GM18873 (cell line): ENCODE measurements around the gene SH2D3C.
A peak's percentile ranks its signal among the peaks of the same experiment; 100 is the strongest.
"Not testable (repeated sequence)": the region's sequence is repeated elsewhere in the genome, so short reads cannot be mapped to it uniquely, and the experiment has no call there.

ENCODE experiments used
- ATAC-seq: cut with Tn5 transposase; IDR thresholded peaks from one replicate; pipeline ENCODE4 v1.9.1; 2021; ENCODE audit warnings: mild to moderate bottlenecking, moderate library complexity, moderate number of reproducible peaks; ENCODE audit not compliant: unreplicated experiment, low FRiP score

SH2D3C gene

DNA sequence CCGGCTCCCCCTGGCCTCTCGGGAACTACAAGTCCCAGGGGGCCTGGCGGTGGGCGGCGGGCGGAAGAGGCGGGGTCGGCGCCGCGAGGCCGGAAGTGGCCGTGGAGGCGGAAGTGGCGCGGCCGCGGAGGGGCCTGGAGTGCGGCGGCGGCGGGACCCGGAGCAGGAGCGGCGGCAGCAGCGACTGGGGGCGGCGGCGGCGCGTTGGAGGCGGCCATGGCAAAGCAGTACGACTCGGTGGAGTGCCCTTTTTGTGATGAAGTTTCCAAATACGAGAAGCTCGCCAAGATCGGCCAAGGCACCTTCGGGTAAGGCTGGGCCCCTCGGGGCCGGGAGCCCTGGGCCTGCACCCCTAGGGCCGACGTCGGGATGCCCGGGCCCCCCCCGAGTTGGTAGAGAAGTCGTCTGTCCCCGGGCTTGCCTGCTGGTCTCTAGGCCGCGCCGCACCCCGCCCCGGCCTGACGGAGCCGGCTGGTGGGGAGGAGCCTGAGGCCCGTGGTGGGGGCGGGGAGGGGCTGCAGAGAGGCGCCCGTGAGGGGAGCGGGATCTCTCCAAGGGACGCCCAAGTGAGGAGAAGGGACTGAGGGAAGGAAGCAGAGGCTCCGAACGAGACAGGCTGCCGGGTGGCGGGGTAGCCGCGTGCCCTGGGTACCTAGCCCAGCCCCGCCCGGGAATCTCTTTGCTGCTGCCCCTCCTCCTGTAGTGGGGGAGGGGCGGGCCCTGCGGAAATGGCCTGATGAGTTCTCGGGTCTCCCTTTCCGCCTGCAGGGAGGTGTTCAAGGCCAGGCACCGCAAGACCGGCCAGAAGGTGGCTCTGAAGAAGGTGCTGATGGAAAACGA, 7.7 kb upstream of the SH2D3C start, which contains the start of gene CDK9:
TSS of gene CDK9 (plus strand) at position 102 of the 840 bp plus-strand sequence. CDS start at position 217, 115 bp downstream.
- ATAC-seq: peak; percentile 37

- ATAC-seq: peak; percentile 31
Measured at GRCh38 chr9:127785023-127785932, 6.8 kb upstream of the SH2D3C start.

GRCh38 chr9:127783111-127784008, 4.9 kb upstream of the SH2D3C start:
- ATAC-seq: no peak

DNA sequence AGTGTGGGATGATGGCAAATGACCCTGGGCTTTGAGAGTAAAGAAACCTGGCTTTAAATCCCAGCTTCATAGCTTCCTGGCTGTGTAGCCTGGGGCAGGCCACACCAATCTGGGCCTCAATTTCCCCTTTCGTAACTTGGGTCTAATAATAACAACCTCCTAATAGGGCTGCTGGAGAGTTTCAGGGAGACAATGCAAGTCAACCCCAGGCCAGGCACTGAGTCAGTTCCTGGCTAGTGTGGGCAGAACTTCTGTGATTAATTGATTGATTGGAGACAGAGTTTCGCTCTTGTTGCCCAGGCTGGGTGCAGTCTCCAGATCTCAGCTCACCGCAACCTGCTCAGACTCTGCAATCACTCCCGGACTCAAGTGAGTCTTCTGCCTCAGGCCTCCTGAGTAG, 3.3 kb upstream of the SH2D3C start:
- ATAC-seq: no peak

DNA sequence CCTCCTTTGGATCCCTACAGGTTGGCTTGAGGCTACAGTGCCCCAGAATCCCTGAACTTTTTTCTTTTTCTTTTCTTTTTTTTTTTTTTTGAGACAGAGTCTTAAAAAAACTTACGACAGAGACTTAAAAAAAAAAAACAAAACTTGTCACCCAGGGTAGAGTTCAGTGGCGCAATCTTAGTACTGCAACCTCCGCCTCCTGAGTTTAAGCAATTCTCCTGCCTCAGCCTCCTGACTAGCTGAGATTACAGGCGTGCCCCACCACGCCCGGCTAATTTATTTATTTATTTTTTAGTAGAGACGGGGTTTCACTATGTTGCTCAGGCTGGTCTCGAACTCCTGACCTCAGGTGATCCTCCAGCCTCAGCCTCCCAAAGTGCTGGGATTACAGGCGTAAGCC, 2.4 kb upstream of the SH2D3C start:
- not testable (repeated sequence) for ATAC-seq

GRCh38 chr9:127780126-127780885, 1.8 kb upstream of the SH2D3C start:
- ATAC-seq: no peak

DNA sequence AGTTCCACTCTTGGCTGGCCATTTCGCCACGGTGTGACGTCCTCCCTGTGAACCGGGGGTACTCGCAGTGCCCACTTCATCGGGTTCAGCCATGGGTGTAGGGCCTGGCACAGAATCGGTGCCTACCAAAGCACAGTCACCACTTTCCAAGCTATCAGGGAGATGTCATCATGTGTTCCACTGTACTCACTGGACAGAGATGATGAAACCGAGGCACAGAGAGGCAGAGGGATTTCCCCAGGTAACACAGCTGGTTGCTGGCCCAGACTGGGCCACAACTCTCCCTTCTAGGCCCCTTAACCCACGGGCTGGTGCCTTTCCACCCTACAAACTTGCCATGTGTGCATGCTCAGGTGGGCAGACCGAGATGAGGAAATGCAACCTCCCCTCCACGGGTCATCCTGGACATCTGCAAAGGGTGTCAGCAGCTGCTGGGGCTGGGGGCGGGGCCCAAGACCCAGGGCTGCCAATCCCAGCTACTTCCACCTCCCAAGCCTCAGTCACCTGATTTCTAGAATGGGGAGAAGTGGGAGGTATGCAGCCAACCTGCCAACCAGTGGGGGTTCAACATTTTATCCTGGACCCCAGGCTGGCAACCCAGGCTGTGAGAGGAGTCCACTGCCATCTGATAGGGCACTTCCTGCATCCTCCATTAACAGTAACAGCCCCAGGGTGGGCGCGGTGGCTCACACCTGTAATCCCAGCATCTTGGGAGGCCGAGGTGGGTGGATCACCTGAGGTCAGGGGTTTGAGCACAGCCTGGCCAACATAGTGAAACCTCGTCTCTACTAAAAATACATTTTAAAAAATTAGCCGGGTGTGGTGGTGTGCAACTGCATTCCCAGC, 893 bp upstream of the SH2D3C start:
- peak; percentile 48 for ATAC-seq

DNA sequence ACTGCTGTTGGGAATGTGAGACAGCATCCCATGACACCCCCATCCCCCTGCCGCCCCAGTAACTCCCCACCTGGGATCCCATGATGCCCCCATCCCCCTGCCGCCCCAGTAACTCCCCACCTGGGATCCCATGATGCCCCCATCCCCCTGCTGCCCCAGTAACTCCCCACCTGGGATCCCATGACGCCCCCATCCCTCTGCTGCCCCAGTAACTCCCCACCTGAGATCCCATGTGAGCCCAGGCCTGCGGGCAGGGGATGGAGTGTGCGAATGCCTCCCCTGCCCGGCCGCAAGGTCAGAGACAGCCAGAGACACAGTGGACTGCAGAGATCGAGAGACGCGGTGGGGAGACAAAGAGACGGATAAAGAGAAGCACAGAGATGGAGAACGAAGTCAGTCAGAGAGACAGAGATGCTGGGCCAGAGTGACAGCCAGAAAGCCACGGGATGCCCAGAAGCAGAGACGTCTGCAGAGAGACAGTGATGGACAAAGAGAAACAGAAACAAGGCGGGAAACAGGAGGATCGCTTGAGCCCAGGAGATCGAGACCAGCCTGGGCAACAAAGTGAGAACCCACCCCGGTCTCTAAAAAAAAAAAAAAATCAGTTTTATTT, 992 bp downstream of the SH2D3C start:
- ATAC-seq: no peak

DNA sequence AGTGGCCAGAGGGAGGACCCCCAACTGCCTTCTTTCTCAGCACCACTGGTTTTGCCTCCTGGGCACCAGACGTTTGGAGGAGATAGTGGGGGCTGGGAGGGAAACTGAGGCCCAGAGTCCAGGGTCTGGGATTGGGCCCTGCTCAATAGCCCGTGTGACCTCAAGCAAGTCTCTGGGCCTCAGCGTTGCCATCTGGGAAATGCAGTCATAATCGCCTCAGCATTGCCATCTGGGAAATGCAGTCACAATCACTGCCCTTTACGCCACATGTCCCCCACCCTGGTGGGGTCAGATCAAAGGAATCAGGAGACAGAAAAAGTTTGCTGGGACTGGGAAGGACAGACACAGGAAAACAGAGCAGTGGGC, 1.6 kb downstream of the SH2D3C start:
- no peak for ATAC-seq

GRCh38 chr9:127776195-127776923, 2.1 kb downstream of the SH2D3C start:
- no peak for ATAC-seq

- ATAC-seq: no peak
Measured at GRCh38 chr9:127773981-127774380, 4.5 kb downstream of the SH2D3C start.

DNA sequence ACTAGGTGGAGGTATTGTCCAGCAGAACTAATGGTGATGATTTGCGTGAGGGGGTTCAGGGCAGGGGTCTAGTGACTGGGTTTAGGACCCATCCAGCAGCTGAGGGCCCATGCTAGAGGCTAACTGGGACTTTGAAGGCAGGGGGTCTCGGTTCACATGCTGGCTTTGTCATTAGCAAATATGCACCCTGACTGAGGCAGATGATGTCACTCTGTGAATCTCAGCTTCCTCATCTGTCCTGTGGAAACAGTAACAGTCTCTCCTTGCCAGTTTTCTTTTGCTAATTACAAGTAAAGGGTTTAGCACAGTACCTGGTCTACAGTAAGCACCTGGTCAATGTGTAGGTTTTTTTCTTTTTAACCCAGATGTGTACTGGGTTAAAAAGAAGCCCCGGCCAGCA, 5.2 kb downstream of the SH2D3C start:
- ATAC-seq: no peak

DNA sequence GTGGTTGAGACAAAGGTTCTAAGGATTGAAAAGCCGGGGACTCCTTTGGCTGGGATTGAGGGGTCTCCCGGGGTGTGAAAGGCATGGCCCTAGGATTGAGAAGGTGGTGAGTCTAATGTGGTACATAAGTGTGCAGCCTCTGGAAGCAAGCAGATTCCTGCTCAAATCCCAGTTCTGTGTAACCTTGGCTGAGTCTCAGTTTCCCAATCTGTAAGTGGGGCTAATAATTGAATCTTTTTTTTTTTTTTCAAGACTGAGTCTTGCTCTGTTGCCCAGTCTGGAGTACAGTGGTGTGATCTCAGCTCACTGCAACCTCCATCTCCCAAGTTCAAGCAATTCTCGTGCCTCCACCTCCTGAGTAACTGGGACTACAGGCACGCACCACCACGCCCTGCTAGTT, 5.9 kb downstream of the SH2D3C start:
- no peak for ATAC-seq

- ATAC-seq: no peak
Measured at GRCh38 chr9:127771570-127772189, 6.8 kb downstream of the SH2D3C start.

DNA sequence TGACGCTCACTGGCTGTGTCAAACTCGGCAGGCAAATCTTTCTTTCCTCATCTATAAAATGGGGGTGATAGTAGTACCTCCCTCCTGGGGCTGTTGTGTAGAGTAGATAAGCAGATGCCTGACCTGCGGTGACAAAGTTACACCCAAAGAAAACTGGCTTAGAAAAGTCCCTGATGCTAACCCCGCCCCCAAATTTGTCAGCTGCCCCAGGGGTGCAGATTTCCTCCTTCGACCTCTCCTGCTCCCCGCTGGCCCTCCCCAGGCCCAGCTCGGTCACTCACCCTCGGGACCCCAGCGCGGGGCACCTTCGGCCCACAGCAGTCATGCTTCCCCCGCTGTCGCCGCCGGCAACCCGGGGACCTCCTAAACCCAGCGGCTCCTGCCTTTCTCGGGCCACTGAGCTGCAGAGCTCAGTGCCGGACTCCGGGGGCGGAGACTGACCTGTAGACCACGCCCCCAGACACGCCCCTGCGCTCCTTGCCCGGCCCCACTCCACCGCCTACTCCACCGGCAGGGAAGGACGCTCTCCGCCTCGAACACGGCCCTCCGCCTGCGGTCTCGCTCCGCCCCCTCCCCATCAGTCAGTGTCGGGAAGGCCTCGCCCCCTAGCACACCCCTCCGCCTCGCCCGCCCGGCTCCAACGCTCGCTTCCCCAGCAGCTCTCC, 7.4 kb downstream of the SH2D3C start:
- peak; percentile 78 for ATAC-seq

- no peak for ATAC-seq
Measured at GRCh38 chr9:127770583-127770904, 7.9 kb downstream of the SH2D3C start.
